Osteocyte (in vitro differentiated cells): ENCODE data around the gene CPVL. TPM values are rescaled to one million over a fixed set of nuclear protein-coding genes. Genes with fewer than 3 reads are reported as not detected.
A peak's percentile ranks its signal among the peaks of the same experiment; 100 is the strongest.

Experiments
- DNase-seq: peaks from one replicate; pipeline ENCODE4 v3.0.0; 2021; ENCODE audit warnings: mixed read lengths; ENCODE audit not compliant: unreplicated experiment; ENCODE audit errors: extremely low spot score
- H3K27ac Mint-ChIP-seq: one replicate; pipeline ENCODE4 v1.8.0; 2021; ENCODE audit warnings: mild to moderate bottlenecking, mixed read lengths; ENCODE audit not compliant: unreplicated experiment
- H3K27me3 Mint-ChIP-seq: one replicate; pipeline ENCODE4 v1.8.0; 2021; ENCODE audit warnings: mixed read lengths; ENCODE audit not compliant: unreplicated experiment
- H3K36me3 Mint-ChIP-seq: one replicate; pipeline ENCODE4 v1.8.0; 2021; ENCODE audit warnings: mixed read lengths; ENCODE audit not compliant: unreplicated experiment
- H3K4me1 Mint-ChIP-seq: one replicate; pipeline ENCODE4 v1.8.0; 2021; ENCODE audit warnings: mixed read lengths; ENCODE audit not compliant: unreplicated experiment
- H3K4me3 Mint-ChIP-seq: one replicate; pipeline ENCODE4 v1.8.0; 2021; ENCODE audit warnings: mild to moderate bottlenecking, moderate library complexity, mixed read lengths; ENCODE audit not compliant: unreplicated experiment
- H3K9me3 Mint-ChIP-seq: one replicate; pipeline ENCODE4 v1.8.0; 2021; ENCODE audit warnings: mixed read lengths; ENCODE audit not compliant: unreplicated experiment
- CTCF ChIP-seq: fragments of 200-600 bp; sonication (generic); IDR thresholded peaks from 2 replicates; pipeline ENCODE4 v1.5.0; 2021; ENCODE audit warnings: antibody characterized with exemption, mild to moderate bottlenecking, moderate library complexity
- total RNA-seq: library from RNA; stranded (reverse); gene quantifications from 2 replicates; pipeline ENCODE4 v1.2.1, GENCODE V29; 2021

The CPVL gene
- total RNA-seq, 1 donor from 2014 or later = 2.0 TPM

DNA sequence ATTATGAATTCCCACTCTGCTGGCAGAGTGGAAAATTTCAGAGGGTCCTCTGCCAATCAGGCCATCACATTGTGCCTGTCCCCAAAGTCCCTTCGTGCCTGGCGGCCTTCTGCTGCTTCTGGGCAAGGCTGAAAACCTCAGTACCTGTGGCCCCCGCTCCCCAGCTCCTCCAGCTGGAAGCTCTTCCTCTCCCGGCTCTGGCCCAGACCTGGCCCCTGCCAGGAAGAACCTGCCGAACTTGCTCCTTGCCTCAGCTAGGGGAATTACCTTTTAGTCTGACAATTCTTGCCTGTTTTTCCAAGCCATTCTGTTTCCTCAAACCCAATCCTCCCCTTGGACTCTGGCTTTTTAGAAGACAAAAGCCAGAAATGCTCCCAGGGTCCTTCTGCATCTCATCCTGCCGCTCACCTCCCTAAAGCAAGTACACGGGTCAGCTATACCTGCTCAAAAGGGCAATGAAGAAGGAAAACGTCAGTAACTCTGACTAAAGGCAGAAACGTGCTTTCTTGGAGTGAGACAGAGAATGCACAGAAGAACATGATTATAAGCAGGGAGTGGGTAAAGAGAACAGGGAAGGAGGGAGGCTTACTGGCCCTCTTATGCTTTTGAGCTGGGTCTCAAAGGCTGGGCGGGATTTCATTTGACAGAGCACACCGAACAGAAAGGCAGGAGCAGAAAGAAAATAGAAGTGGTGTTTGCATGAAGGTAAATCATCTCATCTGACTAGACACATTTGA, 160.1 kb downstream of the CPVL start:
- peaks cover 40% of the 10 kb centered on the region for H3K4me1 Mint-ChIP-seq
- peaks cover 8% of the 10 kb centered on the region for H3K9me3 Mint-ChIP-seq
- H3K27me3 Mint-ChIP-seq = no peaks in the 10 kb centered on the region
- DNase-seq = no peak
- H3K4me3 Mint-ChIP-seq = no peak overlapping the region
- no peak for TF ChIP-seq CTCF
- H3K27ac Mint-ChIP-seq = peak overlapping the region; percentile 27
- H3K36me3 Mint-ChIP-seq = no peaks in the 10 kb centered on the region

- H3K27ac Mint-ChIP-seq = peak overlapping the region; percentile 81
- TF ChIP-seq CTCF = peak; percentile 17
- H3K9me3 Mint-ChIP-seq = peaks cover 8% of the 10 kb centered on the region
- no peaks in the 10 kb centered on the region for H3K36me3 Mint-ChIP-seq
- no peaks in the 10 kb centered on the region for H3K27me3 Mint-ChIP-seq
- no peak overlapping the region for H3K4me3 Mint-ChIP-seq
- peaks cover 35% of the 10 kb centered on the region for H3K4me1 Mint-ChIP-seq
- no peak for DNase-seq
Observed at GRCh38 chr7:28984631-28985030, 161.7 kb downstream of the CPVL start.

DNA sequence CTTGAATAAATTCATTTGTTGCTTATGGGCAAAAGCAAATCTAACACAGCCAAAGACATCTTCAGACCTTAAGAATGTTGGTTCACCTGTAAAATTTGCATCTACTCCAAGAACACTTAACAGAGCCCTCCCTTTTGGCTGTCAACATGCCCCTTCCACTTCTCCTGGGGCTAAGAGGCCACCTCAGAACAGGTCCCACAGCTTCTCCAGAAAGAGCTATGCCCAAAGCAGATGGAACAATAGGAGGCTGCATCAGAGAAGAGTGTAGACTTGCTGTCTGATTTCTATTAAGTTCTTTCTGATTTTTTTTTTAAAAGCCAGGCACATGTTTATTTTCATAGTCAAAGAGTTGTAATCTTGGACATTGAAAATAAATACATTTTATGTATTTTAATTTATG, 162.1 kb downstream of the CPVL start:
- Mint-ChIP-seq H3K27me3 (no peaks in the 10 kb centered on the region), H3K9me3 (peaks cover 4% of the 10 kb centered on the region), H3K27ac (peak overlapping the region; percentile 81), H3K4me1 (peaks cover 30% of the 10 kb centered on the region), H3K4me3 (no peak overlapping the region), H3K36me3 (no peaks in the 10 kb centered on the region)
- no peak for DNase-seq
- no peak for TF ChIP-seq CTCF

- no peak for TF ChIP-seq CTCF
- Mint-ChIP-seq H3K4me1 (peaks cover 25% of the 10 kb centered on the region), H3K27ac (peak overlapping the region; percentile 81), H3K36me3 (no peaks in the 10 kb centered on the region), H3K4me3 (no peak overlapping the region), H3K9me3 (no peaks in the 10 kb centered on the region), H3K27me3 (no peaks in the 10 kb centered on the region)
- DNase-seq = no peak
Observed at GRCh38 chr7:28983396-28984190, 162.7 kb downstream of the CPVL start.

GRCh38 chr7:28981161-28981465, 165.2 kb downstream of the CPVL start:
- no peaks in the 10 kb centered on the region for H3K36me3 Mint-ChIP-seq
- no peak overlapping the region for H3K4me3 Mint-ChIP-seq
- no peaks in the 10 kb centered on the region for H3K9me3 Mint-ChIP-seq
- no peaks in the 10 kb centered on the region for H3K27me3 Mint-ChIP-seq
- H3K4me1 Mint-ChIP-seq = peaks cover 20% of the 10 kb centered on the region
- TF ChIP-seq CTCF = no peak
- H3K27ac Mint-ChIP-seq = no peak overlapping the region
- DNase-seq = no peak
